Measurements from ENCODE around the gene GARIN5A. TPM values are rescaled to one million over a fixed set of nuclear protein-coding genes. Genes with fewer than 3 reads are reported as not detected.

GARIN5A gene
- total and polyA plus RNA-seq, 2 experiments from 2014 or later = 0.20 TPM; not detected in 1

- in situ Hi-C loops (cut with MboI) = no loop called here
- no peaks in the 10 kb centered on the region for H3K9me2 ChIP-seq (ENCODE audit: insufficient read depth)
- no peaks in the 10 kb centered on the region for H3F3A ChIP-seq (ENCODE audit: insufficient read depth)
- TF ChIP-seq EZH2phosphoT487 (IDR thresholded peaks at IDR 0.05; ENCODE audit: insufficient read depth, low read depth) (no peak), EZH2 (IDR thresholded peaks at IDR 0.05; ENCODE audit: insufficient read depth, poor library complexity, severe bottlenecking) (no peak)
- H3K4me3 ChIP-seq = no peak overlapping the region
- no peak overlapping the region for H3K4me2 ChIP-seq (ENCODE audit: unreplicated experiment)
- no peak for DNase-seq
- H3K27me3 ChIP-seq (replicated peaks; ENCODE audit: insufficient read depth) = peaks cover 13% of the 10 kb centered on the region; the same call in 1 of the 2 replicates
- H3K9me3 ChIP-seq (ENCODE audit: low read depth) = no peaks in the 10 kb centered on the region
- no peaks in the 10 kb centered on the region for H3K4me1 ChIP-seq (ENCODE audit: insufficient read depth)
- WGBS, 2 experiments (ENCODE audit: low coverage in 1 of 2, low lambda C conversion rate in 2 of 2, missing lambda C conversion rate in 2 of 2) = 26 to 32% methylated on average over 17 to 26 of the region's 26 CpGs
- H3K9ac ChIP-seq = no peak overlapping the region
- no peaks in the 10 kb centered on the region for H3K36me3 ChIP-seq (ENCODE audit: low read depth)
- H2AFZ ChIP-seq = no peak overlapping the region
- no peak overlapping the region for H3K27ac ChIP-seq
- no peaks in the 10 kb centered on the region for H3K79me2 ChIP-seq (ENCODE audit: insufficient read depth)
- no peaks in the 10 kb centered on the region for H4K20me1 ChIP-seq (ENCODE audit: insufficient read depth)
Observed at GRCh38 chr19:50490991-50491472, 14.4 kb upstream of the GARIN5A start.

GRCh38 chr19:50490411-50490811, 13.8 kb upstream of the GARIN5A start:
- Histone ChIP-seq H3K79me2 (ENCODE audit: insufficient read depth) (no peaks in the 10 kb centered on the region), H3K27ac (no peak overlapping the region), H3K4me3 (no peak overlapping the region), H3F3A (ENCODE audit: insufficient read depth) (no peaks in the 10 kb centered on the region), H3K4me2 (ENCODE audit: unreplicated experiment) (no peak overlapping the region), H3K4me1 (ENCODE audit: insufficient read depth) (no peaks in the 10 kb centered on the region), H4K20me1 (ENCODE audit: insufficient read depth) (no peaks in the 10 kb centered on the region), H3K9ac (no peak overlapping the region), H3K36me3 (ENCODE audit: low read depth) (no peaks in the 10 kb centered on the region), H2AFZ (no peak overlapping the region), H3K9me3 (ENCODE audit: low read depth) (no peaks in the 10 kb centered on the region), H3K9me2 (ENCODE audit: insufficient read depth) (no peaks in the 10 kb centered on the region), H3K27me3 (replicated peaks; ENCODE audit: insufficient read depth) (peaks cover 13% of the 10 kb centered on the region; the same call in 1 of the 2 replicates)
- DNase-seq = no peak
- in situ Hi-C loops (cut with MboI) = no loop called here
- TF ChIP-seq EZH2 (IDR thresholded peaks at IDR 0.05; ENCODE audit: insufficient read depth, poor library complexity, severe bottlenecking) (no peak), EZH2phosphoT487 (IDR thresholded peaks at IDR 0.05; ENCODE audit: insufficient read depth, low read depth) (no peak)
- 76 to 77% methylated on average over 17 to 18 of the region's 18 CpGs for WGBS, 2 experiments (ENCODE audit: low coverage in 1 of 2, low lambda C conversion rate in 2 of 2, missing lambda C conversion rate in 2 of 2)

- Histone ChIP-seq H3K36me3 (ENCODE audit: low read depth) (no peaks in the 10 kb centered on the region), H4K20me1 (ENCODE audit: insufficient read depth) (no peaks in the 10 kb centered on the region), H3K9me2 (ENCODE audit: insufficient read depth) (no peaks in the 10 kb centered on the region), H3K4me1 (ENCODE audit: insufficient read depth) (no peaks in the 10 kb centered on the region), H3K9ac (no peak overlapping the region), H3F3A (ENCODE audit: insufficient read depth) (no peaks in the 10 kb centered on the region), H3K9me3 (ENCODE audit: low read depth) (no peaks in the 10 kb centered on the region), H3K27me3 (replicated peaks; ENCODE audit: insufficient read depth) (peaks cover 13% of the 10 kb centered on the region; the same call in 1 of the 2 replicates), H2AFZ (no peak overlapping the region), H3K4me2 (ENCODE audit: unreplicated experiment) (no peak overlapping the region), H3K27ac (no peak overlapping the region), H3K79me2 (ENCODE audit: insufficient read depth) (no peaks in the 10 kb centered on the region), H3K4me3 (no peak overlapping the region)
- WGBS, 2 experiments (ENCODE audit: low coverage in 1 of 2, low lambda C conversion rate in 2 of 2, missing lambda C conversion rate in 2 of 2) = 52 to 64% methylated on average over 22 to 24 of the region's 24 CpGs
- in situ Hi-C loops (cut with MboI) = no loop called here
- no peak for DNase-seq
- TF ChIP-seq EZH2phosphoT487 (IDR thresholded peaks at IDR 0.05; ENCODE audit: insufficient read depth, low read depth) (no peak), EZH2 (IDR thresholded peaks at IDR 0.05; ENCODE audit: insufficient read depth, poor library complexity, severe bottlenecking) (no peak)
Observed at GRCh38 chr19:50489461-50490011, 12.9 kb upstream of the GARIN5A start.

GRCh38 chr19:50488389-50489194, 11.9 kb upstream of the GARIN5A start:
- WGBS, 2 experiments (ENCODE audit: low coverage in 1 of 2, low lambda C conversion rate in 2 of 2, missing lambda C conversion rate in 2 of 2) = 31 to 39% methylated on average over 5 to 13 of the region's 13 CpGs

More at GRCh38 chr19:50488389-50489194, 11.9 kb upstream of the GARIN5A start:
- no peaks in the 10 kb centered on the region for H4K20me1 ChIP-seq (ENCODE audit: insufficient read depth)
- H3K9me2 ChIP-seq (ENCODE audit: insufficient read depth) = no peaks in the 10 kb centered on the region
- H3K27ac ChIP-seq = no peak overlapping the region
- TF ChIP-seq EZH2phosphoT487 (IDR thresholded peaks at IDR 0.05; ENCODE audit: insufficient read depth, low read depth) = no peak
- no peak for TF ChIP-seq EZH2 (IDR thresholded peaks at IDR 0.05; ENCODE audit: insufficient read depth, poor library complexity, severe bottlenecking)
- no peaks in the 10 kb centered on the region for H3F3A ChIP-seq (ENCODE audit: insufficient read depth)
- no peak overlapping the region for H3K4me3 ChIP-seq
- no peak overlapping the region for H2AFZ ChIP-seq
- no peak for DNase-seq
- no peak overlapping the region for H3K9ac ChIP-seq
- H3K4me2 ChIP-seq (ENCODE audit: unreplicated experiment) = no peak overlapping the region
- no peaks in the 10 kb centered on the region for H3K36me3 ChIP-seq (ENCODE audit: low read depth)
- H3K27me3 ChIP-seq (replicated peaks; ENCODE audit: insufficient read depth) = peaks cover 13% of the 10 kb centered on the region; the same call in 1 of the 2 replicates
- no peaks in the 10 kb centered on the region for H3K9me3 ChIP-seq (ENCODE audit: low read depth)
- no peaks in the 10 kb centered on the region for H3K79me2 ChIP-seq (ENCODE audit: insufficient read depth)
- H3K4me1 ChIP-seq (ENCODE audit: insufficient read depth) = no peaks in the 10 kb centered on the region
- in situ Hi-C loops (cut with MboI) = no loop called here

All from GM23248 (cell line).